ENCODE data around the gene PDXP. TPM values are rescaled to one million over a fixed set of nuclear protein-coding genes. Genes with fewer than 3 reads are reported as not detected.

The PDXP gene
- total RNA-seq, 1 donor: 5.8 TPM

DNA sequence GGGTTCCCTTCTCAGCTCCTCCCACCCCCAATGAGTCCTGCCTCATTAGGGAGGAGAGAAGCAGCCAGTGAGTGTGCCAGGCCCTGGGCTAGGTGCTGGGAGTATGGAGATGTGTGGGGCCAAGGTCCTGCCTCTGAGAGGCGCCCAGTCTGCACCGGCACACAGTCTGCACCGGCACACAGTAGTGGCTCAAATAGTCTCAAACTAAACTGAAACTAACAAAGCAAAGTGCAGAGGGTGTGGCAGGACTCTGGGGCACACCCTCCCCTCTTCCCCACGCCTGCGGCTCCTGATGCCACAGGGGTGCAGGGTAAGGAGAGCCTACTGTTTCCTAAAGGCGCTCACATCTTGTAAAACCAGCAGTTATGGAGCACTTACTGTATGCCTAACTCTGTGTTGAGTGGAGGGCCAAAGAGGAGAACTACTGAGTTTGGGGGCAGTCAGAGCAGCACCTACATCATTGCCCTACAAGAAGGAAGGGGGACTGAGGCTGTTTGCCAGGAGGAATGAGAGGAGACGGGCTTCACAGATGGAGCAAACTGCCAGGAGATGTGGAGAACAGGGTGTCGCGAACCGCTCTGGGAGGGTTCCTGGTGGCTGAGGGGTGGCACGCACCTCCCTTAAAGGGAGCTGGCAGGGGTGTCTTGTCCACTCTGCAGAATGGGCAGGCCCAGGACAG lies 20.0 kb upstream of the PDXP start:
- H4K20me1 ChIP-seq (ENCODE audit: insufficient read depth, low read length): peaks cover 2% of the 10 kb centered on the region
- peaks cover 5% of the 10 kb centered on the region for H3K36me3 ChIP-seq (ENCODE audit: insufficient read depth, low read length)
- H3K79me2 ChIP-seq (ENCODE audit: insufficient read depth, low read length): peaks cover 9% of the 10 kb centered on the region
- TF ChIP-seq, protein P1, sequence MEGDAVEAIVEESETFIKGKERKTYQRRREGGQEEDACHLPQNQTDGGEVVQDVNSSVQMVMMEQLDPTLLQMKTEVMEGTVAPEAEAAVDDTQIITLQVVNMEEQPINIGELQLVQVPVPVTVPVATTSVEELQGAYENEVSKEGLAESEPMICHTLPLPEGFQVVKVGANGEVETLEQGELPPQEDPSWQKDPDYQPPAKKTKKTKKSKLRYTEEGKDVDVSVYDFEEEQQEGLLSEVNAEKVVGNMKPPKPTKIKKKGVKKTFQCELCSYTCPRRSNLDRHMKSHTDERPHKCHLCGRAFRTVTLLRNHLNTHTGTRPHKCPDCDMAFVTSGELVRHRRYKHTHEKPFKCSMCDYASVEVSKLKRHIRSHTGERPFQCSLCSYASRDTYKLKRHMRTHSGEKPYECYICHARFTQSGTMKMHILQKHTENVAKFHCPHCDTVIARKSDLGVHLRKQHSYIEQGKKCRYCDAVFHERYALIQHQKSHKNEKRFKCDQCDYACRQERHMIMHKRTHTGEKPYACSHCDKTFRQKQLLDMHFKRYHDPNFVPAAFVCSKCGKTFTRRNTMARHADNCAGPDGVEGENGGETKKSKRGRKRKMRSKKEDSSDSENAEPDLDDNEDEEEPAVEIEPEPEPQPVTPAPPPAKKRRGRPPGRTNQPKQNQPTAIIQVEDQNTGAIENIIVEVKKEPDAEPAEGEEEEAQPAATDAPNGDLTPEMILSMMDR (IDR thresholded peaks at IDR 0.05; ENCODE audit: extremely low read depth, low read depth, low read length): no peak
- no peak overlapping the region for H3K27ac ChIP-seq (ENCODE audit: low read depth, low read length)
- H3K27me3 ChIP-seq (ENCODE audit: insufficient read depth, low read length): no peaks in the 10 kb centered on the region
- no peak for DNase-seq (ENCODE audit: insufficient read length, low spot score, missing footprints)
- no peak overlapping the region for H2AFZ ChIP-seq (ENCODE audit: low read length)
- H3K4me1 ChIP-seq (ENCODE audit: insufficient read depth, low read length): peaks cover 23% of the 10 kb centered on the region
- H3K9me3 ChIP-seq (ENCODE audit: low read depth, low read length): no peaks in the 10 kb centered on the region
- peak overlapping the region; percentile 95 for H3K4me2 ChIP-seq (ENCODE audit: insufficient read depth, low read length)
- peak overlapping the region; percentile 80 for H3K4me3 ChIP-seq (ENCODE audit: insufficient read depth, low read length)

GRCh38 chr22:37639070-37639760 lies 19.3 kb upstream of the PDXP start, which contains the start of gene SH3BP1:
TSS of gene SH3BP1 (plus strand) at chr22:37639669. CDS start at chr22:37639788, 119 bp downstream.
- peak; percentile 98 for DNase-seq (ENCODE audit: insufficient read length, low spot score, missing footprints)
- H3K36me3 ChIP-seq (ENCODE audit: insufficient read depth, low read length): peaks cover 5% of the 10 kb centered on the region
- H2AFZ ChIP-seq (ENCODE audit: low read length): peak within 1 kb of the TSS; percentile 70
- peaks cover 9% of the 10 kb centered on the region for H3K79me2 ChIP-seq (ENCODE audit: insufficient read depth, low read length)
- H4K20me1 ChIP-seq (ENCODE audit: insufficient read depth, low read length): peaks cover 4% of the 10 kb centered on the region
- H3K4me2 ChIP-seq (ENCODE audit: insufficient read depth, low read length): peak within 1 kb of the TSS; percentile 95
- H3K9me3 ChIP-seq (ENCODE audit: low read depth, low read length): no peaks in the 10 kb centered on the region
- peak within 1 kb of the TSS; percentile 80 for H3K4me3 ChIP-seq (ENCODE audit: insufficient read depth, low read length)
- H3K4me1 ChIP-seq (ENCODE audit: insufficient read depth, low read length): peaks cover 17% of the 10 kb centered on the region
- no peak within 1 kb of the TSS for H3K27ac ChIP-seq (ENCODE audit: low read depth, low read length)
- H3K27me3 ChIP-seq (ENCODE audit: insufficient read depth, low read length): no peaks in the 10 kb centered on the region
- TF ChIP-seq, protein P1 (IDR thresholded peaks at IDR 0.05; ENCODE audit: extremely low read depth, low read depth, low read length): no peak

- Histone ChIP-seq H3K79me2 (ENCODE audit: insufficient read depth, low read length) (peaks cover 9% of the 10 kb centered on the region), H3K27me3 (ENCODE audit: insufficient read depth, low read length) (no peaks in the 10 kb centered on the region), H3K27ac (ENCODE audit: low read depth, low read length) (no peak overlapping the region), H3K36me3 (ENCODE audit: insufficient read depth, low read length) (peaks cover 9% of the 10 kb centered on the region), H3K9me3 (ENCODE audit: low read depth, low read length) (no peaks in the 10 kb centered on the region), H3K4me3 (ENCODE audit: insufficient read depth, low read length) (peak overlapping the region; percentile 80), H2AFZ (ENCODE audit: low read length) (peak overlapping the region; percentile 70), H3K4me1 (ENCODE audit: insufficient read depth, low read length) (peaks cover 11% of the 10 kb centered on the region), H4K20me1 (ENCODE audit: insufficient read depth, low read length) (peaks cover 4% of the 10 kb centered on the region), H3K4me2 (ENCODE audit: insufficient read depth, low read length) (peak overlapping the region; percentile 95)
- DNase-seq (ENCODE audit: insufficient read length, low spot score, missing footprints): peak; percentile 90
- TF ChIP-seq, protein P1 (IDR thresholded peaks at IDR 0.05; ENCODE audit: extremely low read depth, low read depth, low read length): no peak
Observed at GRCh38 chr22:37639771-37640590, 18.5 kb upstream of the PDXP start.
